ENCODE results near the gene SRPX.

Gene SRPX

GRCh38 chrX:38102240-38102639 lies 118.4 kb downstream of the SRPX start:
- no peaks in the 10 kb centered on the region for H3K9me2 ChIP-seq (replicated peaks; ENCODE audit: low read depth, low read length)
- H3K79me2 ChIP-seq (ENCODE audit: insufficient read depth, low read length) = no peaks in the 10 kb centered on the region
- H3K36me3 ChIP-seq (ENCODE audit: insufficient read depth, low read length) = no peaks in the 10 kb centered on the region
- H3K9ac ChIP-seq (ENCODE audit: low read depth, low read length, poor library complexity, severe bottlenecking) = no peak overlapping the region
- no peak overlapping the region for H2AFZ ChIP-seq (ENCODE audit: low read length)
- peaks cover 16% of the 10 kb centered on the region for H3K4me1 ChIP-seq (ENCODE audit: insufficient read depth, low read length, poor library complexity, severe bottlenecking)
- H3K4me3 ChIP-seq (ENCODE audit: low read length, poor library complexity, severe bottlenecking) = no peak overlapping the region
- H3K9me3 ChIP-seq (ENCODE audit: insufficient read depth, low read depth, low read length) = no peaks in the 10 kb centered on the region; the same call in 1 of the 2 replicates
- no peaks in the 10 kb centered on the region for H4K20me1 ChIP-seq (ENCODE audit: insufficient read depth, low read length, poor library complexity, severe bottlenecking)
- no peaks in the 10 kb centered on the region for H3F3A ChIP-seq (ENCODE audit: low read depth)
- no peak overlapping the region for H3K4me2 ChIP-seq (ENCODE audit: low read depth, low read length, poor library complexity, severe bottlenecking)
- no peak for TF ChIP-seq EZH2phosphoT487 (IDR thresholded peaks at IDR 0.05; ENCODE audit: borderline replicate concordance)
- TF ChIP-seq CTCF (conservative IDR thresholded peaks at IDR 0.05; ENCODE audit: low read length) = no peak
- no peaks in the 10 kb centered on the region for H3K27me3 ChIP-seq (ENCODE audit: insufficient read depth, low read length, poor library complexity, severe bottlenecking)

GRCh38 chrX:38099688-38100087 lies 121.0 kb downstream of the SRPX start:
- no peak overlapping the region for H3K4me2 ChIP-seq (ENCODE audit: low read depth, low read length, poor library complexity, severe bottlenecking)
- H3K9me2 ChIP-seq (replicated peaks; ENCODE audit: low read depth, low read length) = no peaks in the 10 kb centered on the region
- no peaks in the 10 kb centered on the region for H3F3A ChIP-seq (ENCODE audit: low read depth)
- no peaks in the 10 kb centered on the region for H4K20me1 ChIP-seq (ENCODE audit: insufficient read depth, low read length, poor library complexity, severe bottlenecking)
- H3K9me3 ChIP-seq (ENCODE audit: insufficient read depth, low read depth, low read length) = no peaks in the 10 kb centered on the region; the same call in 1 of the 2 replicates
- TF ChIP-seq CTCF (conservative IDR thresholded peaks at IDR 0.05; ENCODE audit: low read length) = no peak
- TF ChIP-seq EZH2phosphoT487 (IDR thresholded peaks at IDR 0.05; ENCODE audit: borderline replicate concordance) = no peak
- H2AFZ ChIP-seq (ENCODE audit: low read length) = no peak overlapping the region
- H3K36me3 ChIP-seq (ENCODE audit: insufficient read depth, low read length) = no peaks in the 10 kb centered on the region
- no peaks in the 10 kb centered on the region for H3K79me2 ChIP-seq (ENCODE audit: insufficient read depth, low read length)
- no peak overlapping the region for H3K4me3 ChIP-seq (ENCODE audit: low read length, poor library complexity, severe bottlenecking)
- H3K9ac ChIP-seq (ENCODE audit: low read depth, low read length, poor library complexity, severe bottlenecking) = no peak overlapping the region
- H3K4me1 ChIP-seq (ENCODE audit: insufficient read depth, low read length, poor library complexity, severe bottlenecking) = peaks cover 18% of the 10 kb centered on the region
- no peaks in the 10 kb centered on the region for H3K27me3 ChIP-seq (ENCODE audit: insufficient read depth, low read length, poor library complexity, severe bottlenecking)

Data from Loucy (cell line).